HEK293 (cell line): Measurements from ENCODE around the gene ZNF618.

Source experiments
- CTCF ChIA-PET: fragments of 350-600 bp; formaldehyde crosslinking; extraction: SDS; loops from one replicate; lab custom pipeline; 2021; ENCODE audit warnings: antibody characterized with exemption; lab: Yijun Ruan, JAX
- POLR2A ChIA-PET: fragments of 300-600 bp; formaldehyde crosslinking; extraction: SDS; loops from one replicate; lab custom pipeline; 2020; ENCODE audit warnings: antibody characterized with exemption, inconsistent platforms; lab: Yijun Ruan, JAX
- H3K27ac ChIP-seq: fragments of 200-500 bp; sonication (Bioruptor generic); 2 replicates; pipeline ENCODE4 v1.5.1; 2014; ENCODE audit warnings: low read depth, low read length, control low read depth, inconsistent platforms; ENCODE audit errors: extremely low read depth
- H3K36me3 ChIP-seq, 2 experiments: fragments of 200-500 bp in 1 of 2; sonication (Bioruptor generic) in 1 of 2; 1 replicate in 1 of 2; 2 replicates in 1 of 2; pipeline ENCODE4 v1.5.1; 2014 to 2017; ENCODE audit warnings: inconsistent platforms in 2 of 2, low read length in 2 of 2; ENCODE audit not compliant: control insufficient read depth in 2 of 2, insufficient read depth in 1 of 2
- H3K4me1 ChIP-seq: fragments of 200-500 bp; sonication (Bioruptor generic); 2 replicates; pipeline ENCODE4 v1.5.1; 2014; ENCODE audit warnings: mild to moderate bottlenecking, low read length, inconsistent platforms; ENCODE audit not compliant: control insufficient read depth, insufficient read depth
- H3K4me3 ChIP-seq: 2 replicates; pipeline ENCODE4 v1.5.1; 2011; ENCODE audit warnings: low read depth, mild to moderate bottlenecking, control low read depth, low read length, moderate library complexity
- H3K9me3 ChIP-seq: fragments of 200-500 bp; sonication (Bioruptor generic); 2 replicates; pipeline ENCODE4 v1.5.1; 2014; ENCODE audit warnings: low read depth, low read length, inconsistent platforms; ENCODE audit not compliant: control insufficient read depth, insufficient read depth
- BCL11B ChIP-seq: fragments of 450-650 bp; formaldehyde crosslinking; IDR thresholded peaks from 2 replicates; pipeline ENCODE4 v1.5.1; 2016; ENCODE audit warnings: low read depth, missing biosample characterization, missing genetic modification characterization
- GFI1B ChIP-seq: fragments of 450-650 bp; formaldehyde crosslinking; IDR thresholded peaks from 2 replicates; pipeline ENCODE4 v1.5.1; 2016; ENCODE audit warnings: missing biosample characterization, missing genetic modification characterization
- GLI4 ChIP-seq: fragments of 450-650 bp; formaldehyde crosslinking; IDR thresholded peaks from 2 replicates; pipeline ENCODE4 v1.5.1; 2016; ENCODE audit warnings: missing biosample characterization, missing genetic modification characterization
- INSM2 ChIP-seq: fragments of 450-650 bp; formaldehyde crosslinking; IDR thresholded peaks from 2 replicates; pipeline ENCODE4 v1.5.1; 2016; ENCODE audit warnings: missing biosample characterization, missing genetic modification characterization
- OVOL3 ChIP-seq: fragments of 450-650 bp; formaldehyde crosslinking; IDR thresholded peaks from 2 replicates; pipeline ENCODE4 v1.5.1; 2016; ENCODE audit warnings: missing biosample characterization, missing genetic modification characterization
- REPIN1 ChIP-seq: fragments of 450-650 bp; formaldehyde crosslinking; IDR thresholded peaks from 2 replicates; pipeline ENCODE4 v1.5.1; 2017; ENCODE audit warnings: missing biosample characterization, missing genetic modification characterization, low read depth
- SP3 ChIP-seq: fragments of 450-650 bp; formaldehyde crosslinking; IDR thresholded peaks from 2 replicates; pipeline ENCODE4 v1.5.1; 2016; ENCODE audit warnings: missing biosample characterization, missing genetic modification characterization
- TCF7L2 ChIP-seq: IDR thresholded peaks from 2 replicates; pipeline ENCODE4 v1.6.1; 2011; ENCODE audit warnings: low read depth, mild to moderate bottlenecking, inconsistent platforms, low read length, moderate library complexity, borderline replicate concordance
- ZFHX2 ChIP-seq: fragments of 450-650 bp; formaldehyde crosslinking; conservative IDR thresholded peaks from 2 replicates; pipeline ENCODE4 v1.5.1; 2016; ENCODE audit warnings: missing biosample characterization, missing genetic modification characterization
- ZNF114 ChIP-seq: fragments of 450-650 bp; formaldehyde crosslinking; IDR thresholded peaks from 2 replicates; pipeline ENCODE4 v1.5.0; 2017; ENCODE audit warnings: missing biosample characterization, missing genetic modification characterization
- ZNF148 ChIP-seq: fragments of 450-650 bp; formaldehyde crosslinking; IDR thresholded peaks from 2 replicates; pipeline ENCODE4 v1.5.0; 2017; ENCODE audit warnings: missing biosample characterization, missing genetic modification characterization, borderline replicate concordance
- ZNF155 ChIP-seq: fragments of 450-650 bp; formaldehyde crosslinking; IDR thresholded peaks from 2 replicates; pipeline ENCODE4 v1.5.1; 2016; ENCODE audit warnings: missing biosample characterization, missing genetic modification characterization
- ZNF169 ChIP-seq: fragments of 450-650 bp; formaldehyde crosslinking; IDR thresholded peaks from 2 replicates; pipeline ENCODE4 v1.5.1; 2016; ENCODE audit warnings: missing biosample characterization, missing genetic modification characterization
- ZNF211 ChIP-seq: fragments of 450-650 bp; formaldehyde crosslinking; IDR thresholded peaks from 2 replicates; pipeline ENCODE4 v1.5.1; 2016; ENCODE audit warnings: low read depth, missing biosample characterization, missing genetic modification characterization
- ZNF354C ChIP-seq: fragments of 450-650 bp; formaldehyde crosslinking; IDR thresholded peaks from 2 replicates; pipeline ENCODE4 v1.5.1; 2016; ENCODE audit warnings: missing biosample characterization, missing genetic modification characterization, low read depth, borderline replicate concordance
- ZNF449 ChIP-seq: fragments of 450-650 bp; formaldehyde crosslinking; IDR thresholded peaks from 2 replicates; pipeline ENCODE4 v1.5.1; 2017; ENCODE audit warnings: missing biosample characterization, mild to moderate bottlenecking, missing genetic modification characterization, moderate library complexity
- ZNF624 ChIP-seq: fragments of 450-650 bp; formaldehyde crosslinking; IDR thresholded peaks from 2 replicates; pipeline ENCODE4 v1.5.1; 2017; ENCODE audit warnings: missing biosample characterization, missing genetic modification characterization
- ZSCAN16 ChIP-seq: fragments of 450-650 bp; formaldehyde crosslinking; IDR thresholded peaks from 2 replicates; pipeline ENCODE4 v1.5.1; 2016; ENCODE audit warnings: missing biosample characterization, missing genetic modification characterization

Gene ZNF618

GRCh38 chr9:113868501-113868900 is 7.6 kb upstream of the ZNF618 start:
- Histone ChIP-seq H3K4me3 (no peak overlapping the region), H3K9me3 (no peaks in the 10 kb centered on the region), H3K4me1 (no peaks in the 10 kb centered on the region), H3K36me3 (no peaks in the 10 kb centered on the region), H3K27ac (no peak overlapping the region)
- TF ChIP-seq ZSCAN16 (tag by site-specific recombination) (no peak), GLI4 (no peak), ZNF169 (tag by site-specific recombination) (no peak), BCL11B (tag by site-specific recombination) (no peak), ZNF148 (tag by site-specific recombination) (no peak), ZNF449 (tag by site-specific recombination) (no peak), TCF7L2 (no peak), ZNF114 (tag by site-specific recombination) (no peak), GFI1B (tag by site-specific recombination) (no peak), INSM2 (no peak)
- ChIA-PET CTCF (no interaction called here), POLR2A (interaction anchor here (0.5 kb wide), 1 partner anchor 18 kb away, joined by 5 read pairs; no protein-coding TSS in a partner anchor)

GRCh38 chr9:113872485-113873143 is 3.5 kb upstream of the ZNF618 start:
- no peak overlapping the region for H3K4me3 ChIP-seq
- ChIA-PET CTCF (interaction anchor here (0.8 kb wide), 1 partner anchor 190 kb away, joined by 3 read pairs; no protein-coding TSS in a partner anchor), POLR2A (no interaction called here)
- H3K27ac ChIP-seq, result no peak overlapping the region
- H3K9me3 ChIP-seq, result no peaks in the 10 kb centered on the region
- TF ChIP-seq ZNF354C (tag by site-specific recombination) (no peak), OVOL3 (tag by site-specific recombination) (no peak), SP3 (tag by site-specific recombination) (no peak), ZFHX2 (tag by site-specific recombination) (peak; percentile 41), ZNF624 (tag by site-specific recombination) (no peak)
- no peaks in the 10 kb centered on the region for H3K4me1 ChIP-seq
- no peaks in the 10 kb centered on the region for H3K36me3 ChIP-seq

GRCh38 chr9:113873446-113873845 is 2.7 kb upstream of the ZNF618 start:
- H3K4me1 ChIP-seq, result no peaks in the 10 kb centered on the region
- POLR2A ChIA-PET, result no interaction called here
- TF ChIP-seq ZNF155 (tag by site-specific recombination), result no peak
- no peak for TF ChIP-seq SP3 (tag by site-specific recombination)
- TF ChIP-seq REPIN1 (tag by site-specific recombination), result no peak
- no peak for TF ChIP-seq ZNF211 (tag by site-specific recombination)
- TF ChIP-seq, all 188 proteins: peak for 0
- H3K4me3 ChIP-seq, result no peak overlapping the region
- CTCF ChIA-PET, result interaction anchor here (0.8 kb wide), 1 partner anchor 191 kb away, joined by 3 read pairs; no protein-coding TSS in a partner anchor
- no peaks in the 10 kb centered on the region for H3K36me3 ChIP-seq
- no peaks in the 10 kb centered on the region for H3K9me3 ChIP-seq
- no peak overlapping the region for H3K27ac ChIP-seq
